Stimulated activated CD4-positive, alpha-beta T cell treated with anti-CD3 and anti-CD28 coated beads, TNF-alpha, amount 100 ng/mL, for 1 hour (primary cell): ENCODE measurements around the gene TGM2.
A peak's percentile ranks its signal among the peaks of the same experiment; 100 is the strongest.
"Not testable (repeated sequence)": the region's sequence is repeated elsewhere in the genome, so short reads cannot be mapped to it uniquely, and the experiment has no call there.

ENCODE experiments used
- DNase-seq, 3 donors: peaks; one replicate each; pipeline ENCODE4 v3.0.0-alpha.2; 2020; ENCODE audit warnings: low read depth in 3 of 3, low spot score in 1 of 3

The TGM2 gene

GRCh38 chr20:38104285-38104684 lies 60.8 kb downstream of the TGM2 start:
- no peak for DNase-seq

GRCh38 chr20:38102206-38102605 lies 62.9 kb downstream of the TGM2 start:
- not testable (repeated sequence) for DNase-seq

GRCh38 chr20:38098952-38099351 lies 66.1 kb downstream of the TGM2 start:
- no peak for DNase-seq

- DNase-seq: no peak
These were observed 69.9 kb downstream of the TGM2 start for GRCh38 chr20:38095017-38095686.

GRCh38 chr20:38094373-38094891 lies 70.6 kb downstream of the TGM2 start:
- peak in 1 of 3 donors; percentile 6 for DNase-seq

- no peak for DNase-seq
These were observed 71.4 kb downstream of the TGM2 start for GRCh38 chr20:38093641-38094077.

- DNase-seq: no peak
These were observed 72.2 kb downstream of the TGM2 start for GRCh38 chr20:38092915-38093314.

- no peak for DNase-seq
These were observed 72.7 kb downstream of the TGM2 start for GRCh38 chr20:38092260-38092857.

- DNase-seq: no peak
These were observed 73.4 kb downstream of the TGM2 start for GRCh38 chr20:38091441-38092216.

GRCh38 chr20:38090061-38090460 lies 75.0 kb downstream of the TGM2 start:
- no peak for DNase-seq

- no peak for DNase-seq
These were observed 75.6 kb downstream of the TGM2 start for GRCh38 chr20:38089500-38089899.

GRCh38 chr20:38085026-38085425 lies 80.0 kb downstream of the TGM2 start:
- no peak for DNase-seq

- DNase-seq: no peak
These were observed 80.6 kb downstream of the TGM2 start for GRCh38 chr20:38084425-38084951.

- no peak for DNase-seq
These were observed 81.6 kb downstream of the TGM2 start for GRCh38 chr20:38083338-38084048.

- no peak for DNase-seq
These were observed 82.2 kb downstream of the TGM2 start for GRCh38 chr20:38082894-38083293.

- DNase-seq: no peak
These were observed 83.5 kb downstream of the TGM2 start for GRCh38 chr20:38081575-38081974.

GRCh38 chr20:38079353-38079752 lies 85.7 kb downstream of the TGM2 start:
- no peak for DNase-seq

GRCh38 chr20:38078084-38078483 lies 87.0 kb downstream of the TGM2 start:
- DNase-seq: no peak
